Adipose tissue (tissue), 3 donors: ENCODE measurements around the gene TMC7. TPM values are rescaled to one million over a fixed set of nuclear protein-coding genes. Genes with fewer than 3 reads are reported as not detected.
"Not testable (repeated sequence)": the region's sequence is repeated elsewhere in the genome, so short reads cannot be mapped to it uniquely, and the experiment has no call there.

Source experiments
- H3K27ac ChIP-seq: one replicate; pipeline ENCODE4 v1.5.1; 2013; ENCODE audit warnings: low read depth, low read length
- WGBS, 3 donors: extraction: QIAGEN DNeasy Blood & Tissue Kit; methylation state at CpG; one replicate each; pipeline ENCODE4 v1.1.7; 2013; 5-methylcytosine and 5-hydroxymethylcytosine counted together
- polyA plus RNA-seq, 3 donors: library from polyadenylated mRNA; stranded (reverse); fragments of 200-250 nt; gene quantifications; one replicate each; pipeline ENCODE4 v1.2.3, GENCODE V29; 2013
- donor health status: healthy with polysubstance abuse.
- donor health status: Bipolar disorder and iron deficiency.
- donor health status: healthy.

The TMC7 gene
- polyA plus RNA-seq, 3 donors, result 0.30 to 2.0 (median 1.3) TPM

DNA sequence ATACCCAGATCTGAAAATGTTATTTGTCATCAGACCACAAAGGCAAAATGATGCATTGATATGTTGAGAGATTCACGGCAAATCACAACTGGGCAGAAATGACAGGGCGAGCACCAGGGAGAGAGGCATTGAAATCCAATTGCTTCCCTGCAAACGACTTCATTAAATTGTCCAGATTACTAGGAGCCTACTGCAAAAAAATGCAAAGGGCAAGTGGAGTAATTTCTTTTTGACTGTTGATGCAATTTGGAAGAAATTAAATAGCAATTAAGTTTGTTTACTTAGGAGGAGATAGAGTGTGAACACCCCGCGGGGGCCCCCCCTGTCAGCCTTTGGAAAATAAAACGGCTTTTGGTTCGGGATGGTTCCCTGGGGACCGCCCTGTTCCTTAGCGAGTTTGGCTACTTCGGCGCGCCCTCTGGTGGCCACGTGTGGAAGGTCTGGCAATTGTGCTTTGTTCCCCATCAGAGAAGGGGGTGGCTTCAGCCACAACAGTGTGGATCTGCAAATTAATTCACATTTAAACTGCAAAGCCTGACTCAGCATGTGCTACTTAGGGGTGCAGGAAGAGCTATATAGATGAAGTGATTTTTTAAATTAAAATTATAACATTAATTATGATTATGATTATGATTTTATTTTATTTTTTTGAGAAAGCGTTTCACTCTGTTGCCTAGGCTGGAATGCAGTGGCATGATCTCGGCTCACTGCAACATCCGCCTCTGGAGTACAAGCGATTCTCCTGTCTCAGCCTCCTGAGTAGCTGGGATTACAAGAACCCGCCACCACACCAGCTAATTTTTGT lies 14.5 kb upstream of the TMC7 start:
- 19 to 25% (median 25%) methylated on average over 18 of the region's 18 CpGs for WGBS, 3 donors
- H3K27ac ChIP-seq, result no peak overlapping the region

DNA sequence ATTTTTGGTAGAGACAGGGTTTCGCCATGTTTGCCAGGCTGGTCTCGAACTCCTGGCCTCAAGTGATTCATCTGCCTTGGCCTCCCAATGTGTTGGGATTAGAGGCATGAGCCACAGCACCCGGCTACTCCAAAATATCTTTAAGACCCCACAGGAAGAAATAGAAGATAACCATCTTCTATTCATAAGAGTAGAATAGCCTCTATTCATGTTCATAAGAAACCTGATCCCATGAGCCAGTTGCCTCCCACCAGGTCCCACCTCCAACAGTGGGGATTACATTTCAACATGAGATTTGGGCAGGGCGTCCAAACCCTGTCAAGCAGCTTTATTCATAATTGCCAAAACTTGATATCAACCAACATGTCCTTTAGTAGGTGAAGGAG lies 13.9 kb upstream of the TMC7 start:
- WGBS, 3 donors, result 70 to 71% (median 70%) methylated on average over 4 of the region's 4 CpGs

DNA sequence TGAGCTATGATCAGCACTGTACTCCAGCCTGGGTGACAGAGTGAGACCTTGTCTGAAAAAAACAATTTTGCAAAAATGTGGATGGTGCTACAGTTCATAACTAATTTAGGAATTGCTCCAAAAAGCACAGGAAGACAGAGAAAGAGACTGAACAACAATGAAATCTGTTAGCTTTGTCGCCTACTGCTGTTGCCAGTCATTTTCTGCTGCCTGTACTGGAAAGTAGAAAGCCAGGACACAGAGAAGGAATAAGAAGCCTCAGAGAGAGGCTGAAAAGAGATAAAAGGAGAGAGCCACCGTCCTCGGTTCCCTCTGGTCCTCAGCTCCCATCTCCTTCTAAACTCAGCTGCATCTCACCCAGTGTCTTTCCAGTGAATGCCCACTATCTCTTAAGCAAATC lies 8.6 kb upstream of the TMC7 start:
- 44 to 57% (median 49%) methylated on average over 3 of the region's 3 CpGs for WGBS, 3 donors
- H3K27ac ChIP-seq, result no peak overlapping the region

More for the DNA sequence above, 13.9 kb upstream of the TMC7 start:
- H3K27ac ChIP-seq, result no peak overlapping the region

DNA sequence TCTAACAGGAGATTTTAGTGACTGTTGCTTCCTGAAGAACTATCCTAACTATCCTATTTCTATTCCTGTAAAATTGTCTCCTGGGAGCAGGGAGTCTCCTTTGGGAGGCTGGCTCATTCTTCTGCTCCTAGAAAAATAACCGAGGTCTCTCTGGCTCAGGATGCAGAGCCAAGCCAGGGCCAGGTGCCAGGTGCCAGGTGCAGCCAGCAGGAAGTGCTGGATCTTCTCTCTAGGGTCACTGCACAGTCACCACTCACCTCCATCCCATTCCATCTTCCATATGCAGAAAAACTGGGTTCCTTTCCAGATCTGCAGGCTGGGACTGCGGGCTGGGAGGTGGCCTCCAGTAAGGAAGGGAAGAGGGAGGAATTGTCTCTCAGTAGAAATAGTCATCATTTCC lies 3.8 kb upstream of the TMC7 start:
- no peak overlapping the region for H3K27ac ChIP-seq
- WGBS, 3 donors, result 39 to 47% (median 40%) methylated on average over 2 of the region's 2 CpGs

DNA sequence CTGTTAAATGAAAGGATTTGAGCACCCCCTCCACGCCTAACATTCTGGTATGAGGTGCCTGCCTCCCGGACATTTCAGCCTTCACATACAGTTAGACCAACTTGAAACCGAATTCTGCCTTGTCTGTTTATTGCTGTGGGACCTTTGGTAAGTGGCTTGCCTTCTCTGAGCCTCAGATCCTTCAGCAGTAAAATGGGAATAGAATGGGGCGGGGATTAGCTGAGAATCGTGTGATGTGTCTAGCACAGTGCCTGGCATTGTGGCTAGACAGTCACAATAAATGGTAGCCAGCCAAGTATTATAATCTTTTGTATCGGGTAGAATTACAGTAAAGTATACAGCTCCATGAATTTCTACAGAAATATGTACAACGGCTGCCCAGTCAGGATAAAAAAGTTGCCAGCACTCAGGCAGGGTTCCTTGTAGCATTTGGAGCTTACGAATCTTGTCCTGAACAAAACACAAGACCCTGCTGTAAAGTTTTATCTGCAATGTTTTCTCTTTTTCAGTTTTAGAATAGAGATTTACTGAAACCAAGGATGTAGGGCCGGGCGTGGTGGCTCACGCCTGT lies 786 bp downstream of the TMC7 start:
- 72 to 73% (median 72%) methylated on average over 11 of the region's 11 CpGs for WGBS, 3 donors
- H3K27ac ChIP-seq, result no peak overlapping the region

DNA sequence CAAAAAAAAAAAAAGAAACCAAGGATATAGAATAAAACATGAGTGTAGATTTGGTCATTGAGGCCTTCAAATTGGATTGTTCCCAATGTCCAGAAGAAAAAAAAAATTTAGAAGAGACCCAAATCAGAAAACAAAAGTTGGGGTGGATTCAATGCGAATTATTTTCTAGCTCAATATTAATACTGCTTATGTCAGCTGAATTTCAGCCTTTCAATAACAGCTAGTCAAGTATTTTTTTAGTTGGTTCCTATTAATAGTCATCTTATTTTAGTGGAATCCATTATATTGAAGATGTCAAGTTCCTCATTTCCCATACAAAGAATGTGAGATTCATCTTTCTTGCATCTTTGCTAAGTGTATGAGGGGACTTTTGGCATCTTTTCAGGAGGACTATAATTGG lies 1.5 kb downstream of the TMC7 start:
- 89 to 100% (median 100%) methylated on average over 1 of the region's 1 CpG for WGBS, 3 donors
- H3K27ac ChIP-seq, result not testable (repeated sequence)

DNA sequence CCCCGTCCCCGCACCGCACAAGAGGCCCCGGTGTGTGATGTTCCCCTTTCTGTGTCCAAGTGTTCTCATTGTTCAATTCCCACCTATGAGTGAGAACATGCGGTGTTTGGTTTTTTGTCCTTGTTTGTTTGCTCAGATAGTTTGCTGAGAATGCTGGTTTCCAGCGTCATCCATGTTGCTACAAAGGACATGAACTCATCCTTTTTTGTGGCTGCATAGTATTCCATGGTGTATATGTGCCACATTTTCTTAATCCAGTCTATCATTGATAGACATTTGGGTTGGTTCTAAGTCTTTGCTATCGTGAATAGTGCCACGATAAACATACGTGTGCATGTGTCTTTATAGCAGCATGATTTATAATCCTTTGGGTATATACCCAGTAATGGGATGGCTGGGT lies 8.0 kb downstream of the TMC7 start:
- not testable (repeated sequence) for H3K27ac ChIP-seq
- 93 to 98% (median 94%) methylated on average over 9 of the region's 9 CpGs for WGBS, 3 donors

DNA sequence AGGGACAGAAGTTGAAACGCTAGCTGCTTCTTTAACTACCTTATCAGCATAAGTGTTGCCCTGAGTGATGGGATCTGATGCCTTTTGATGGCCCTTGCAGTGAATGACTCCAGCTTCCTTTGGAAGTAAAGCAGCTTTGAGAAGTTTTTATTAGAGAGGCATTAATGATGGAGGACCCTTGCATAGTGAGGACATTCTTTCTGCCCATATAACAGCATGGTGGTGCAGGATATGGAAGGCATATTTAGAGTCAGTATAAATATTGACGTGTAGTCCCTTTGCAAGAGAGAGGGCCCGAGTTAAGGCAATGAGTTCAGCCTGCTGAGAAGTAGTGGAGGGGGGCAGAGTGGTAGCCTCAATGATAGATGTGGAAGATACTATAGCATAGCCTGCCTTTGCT lies 9.8 kb downstream of the TMC7 start:
- 85 to 93% (median 88%) methylated on average over 3 of the region's 3 CpGs for WGBS, 3 donors
- not testable (repeated sequence) for H3K27ac ChIP-seq

DNA sequence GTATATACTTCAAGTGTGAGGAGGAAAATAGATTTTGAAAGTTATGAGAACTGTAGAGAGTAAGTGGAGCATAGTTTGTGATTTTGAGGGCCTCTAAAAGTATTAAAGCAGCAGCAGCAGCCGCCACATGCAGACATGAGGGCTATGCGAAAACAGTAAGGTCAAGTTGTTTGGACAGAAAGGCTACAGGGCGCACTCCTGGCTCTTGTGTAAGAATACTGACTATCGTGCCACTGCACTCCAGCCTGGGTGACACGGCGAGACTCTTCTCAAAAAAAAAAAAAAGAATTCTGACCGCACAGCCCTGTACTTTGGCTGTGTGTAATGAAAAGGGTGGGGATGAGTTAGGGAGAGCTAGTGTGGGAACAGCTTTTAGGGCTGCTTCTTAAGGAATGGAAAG lies 10.4 kb downstream of the TMC7 start:
- 78 to 86% (median 85%) methylated on average over 7 of the region's 7 CpGs for WGBS, 3 donors
- H3K27ac ChIP-seq, result not testable (repeated sequence)

DNA sequence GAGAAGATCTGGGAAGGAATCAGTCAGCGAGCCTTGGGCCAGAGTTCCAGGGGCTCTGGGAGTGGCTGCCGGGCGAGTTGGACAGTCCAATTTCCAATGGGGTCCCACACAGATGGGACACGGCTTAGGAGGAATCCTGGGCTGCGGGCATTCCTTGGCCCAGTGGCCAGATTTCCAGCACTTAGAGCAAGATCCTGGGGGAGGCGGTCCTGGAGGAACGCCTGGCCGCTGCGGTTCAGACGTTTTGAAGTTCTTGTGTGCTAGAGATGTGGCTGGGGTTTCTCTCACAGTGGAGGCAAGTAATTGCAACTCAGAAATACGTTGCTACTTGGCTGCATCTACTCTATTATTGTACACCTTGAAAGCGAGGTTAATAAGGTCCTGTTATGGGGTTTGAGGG lies 11.7 kb downstream of the TMC7 start:
- WGBS, 3 donors, result 73 to 86% (median 75%) methylated on average over 12 of the region's 12 CpGs

DNA sequence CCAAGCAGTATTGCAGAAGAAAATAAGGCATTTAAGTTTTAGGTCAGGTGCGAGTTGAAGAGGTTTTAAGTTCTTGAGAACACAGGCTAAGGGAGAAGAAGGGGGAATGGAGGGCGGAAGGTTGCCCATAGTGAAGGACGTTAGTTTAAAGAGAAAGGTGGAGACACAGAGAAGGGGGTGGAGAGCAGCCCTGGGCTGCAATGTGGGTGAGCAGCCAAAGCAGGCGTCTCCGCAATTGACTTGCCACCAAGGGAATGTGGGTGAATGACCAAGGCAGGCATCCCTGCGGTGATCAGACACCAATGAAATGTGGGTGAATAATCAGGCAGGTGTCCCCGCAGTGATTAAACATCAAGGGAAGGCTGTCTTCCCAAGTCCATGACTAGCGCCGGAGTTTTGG lies 12.8 kb downstream of the TMC7 start:
- 86 to 89% (median 88%) methylated on average over 9 of the region's 9 CpGs for WGBS, 3 donors
- H3K27ac ChIP-seq, result not testable (repeated sequence)

More for the DNA sequence above, 11.7 kb downstream of the TMC7 start:
- H3K27ac ChIP-seq, result not testable (repeated sequence)

DNA sequence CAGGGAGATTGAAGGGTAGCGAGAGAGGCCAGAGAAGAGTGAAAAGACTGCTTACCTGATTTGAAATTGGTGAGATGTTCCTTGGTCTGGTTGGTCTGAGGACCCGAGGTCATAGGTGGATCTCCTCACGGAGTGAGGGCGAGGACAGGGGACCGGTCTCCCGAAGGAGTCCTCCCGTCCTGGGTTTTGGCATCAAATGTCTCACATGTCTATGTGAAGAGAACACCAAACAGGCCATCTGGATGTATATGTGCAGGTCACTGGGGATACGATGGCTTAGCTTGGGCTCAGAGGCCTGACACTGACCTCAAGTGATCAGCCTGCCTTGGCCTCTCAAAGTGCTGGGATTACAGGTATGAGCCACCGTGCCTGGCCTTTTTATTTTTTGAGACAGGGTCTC lies 13.3 kb downstream of the TMC7 start:
- 89 to 94% (median 90%) methylated on average over 9 of the region's 9 CpGs for WGBS, 3 donors
- not testable (repeated sequence) for H3K27ac ChIP-seq

DNA sequence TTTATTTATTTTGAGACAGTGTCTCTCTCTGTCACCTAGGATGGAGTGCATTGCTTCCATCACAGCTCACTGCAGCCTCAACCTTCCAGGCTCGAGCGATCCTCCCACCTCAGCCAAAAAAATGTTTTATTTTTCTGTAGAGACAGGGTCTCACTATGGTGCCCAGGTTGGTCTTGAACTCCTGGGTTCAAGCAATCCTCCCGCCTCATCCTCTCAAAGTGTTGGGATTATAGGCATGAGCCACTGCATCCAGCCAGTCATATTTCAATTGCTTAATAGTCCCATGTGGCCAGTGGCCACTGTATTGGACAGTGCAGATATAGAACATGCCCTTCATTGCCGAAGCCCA lies 15.3 kb downstream of the TMC7 start:
- WGBS, 3 donors, result 88 to 93% (median 92%) methylated on average over 4 of the region's 4 CpGs
- no peak overlapping the region for H3K27ac ChIP-seq

DNA sequence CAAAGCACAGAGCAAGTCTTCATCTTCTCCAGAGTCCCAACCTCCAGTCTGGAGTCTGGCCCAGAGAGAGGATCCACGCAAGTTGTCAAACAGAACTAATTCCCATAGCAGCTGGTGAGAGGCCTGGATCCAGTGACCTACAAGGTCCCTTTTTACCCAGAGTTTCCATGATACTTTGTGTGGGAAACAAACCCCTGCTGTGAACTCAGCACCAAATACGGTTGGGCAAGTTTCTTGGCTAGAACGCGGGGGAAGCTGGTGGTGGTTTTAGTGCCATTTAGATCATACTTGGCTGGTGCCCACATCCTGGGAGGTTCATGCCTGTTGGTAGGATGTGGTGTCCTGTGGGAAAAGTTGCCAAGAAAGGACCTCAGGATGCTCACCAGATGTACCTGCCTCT lies 18.1 kb downstream of the TMC7 start:
- WGBS, 3 donors, result 56 to 67% (median 61%) methylated on average over 4 of the region's 4 CpGs
- H3K27ac ChIP-seq, result no peak overlapping the region

DNA sequence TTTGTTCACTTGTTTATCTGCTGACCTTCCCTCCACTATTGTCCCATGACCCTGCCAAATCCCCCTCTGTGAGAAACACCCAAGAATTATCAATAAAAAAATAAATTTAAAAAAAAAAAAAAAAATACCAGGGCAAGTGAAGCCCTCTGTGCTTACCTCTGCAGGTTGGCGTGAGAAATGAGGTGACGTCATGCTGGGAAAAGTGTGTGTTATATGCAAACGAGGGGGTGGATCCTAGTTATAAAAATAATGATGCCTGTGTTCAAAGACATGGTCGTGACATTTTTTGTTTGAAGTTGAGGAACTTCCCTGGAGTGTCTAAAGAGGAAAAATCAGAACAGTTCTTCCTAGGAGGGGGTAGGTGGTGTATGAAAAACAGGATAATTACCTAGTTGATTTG lies 20.2 kb downstream of the TMC7 start:
- no peak overlapping the region for H3K27ac ChIP-seq
- WGBS, 3 donors, result 69 to 77% (median 72%) methylated on average over 4 of the region's 4 CpGs

DNA sequence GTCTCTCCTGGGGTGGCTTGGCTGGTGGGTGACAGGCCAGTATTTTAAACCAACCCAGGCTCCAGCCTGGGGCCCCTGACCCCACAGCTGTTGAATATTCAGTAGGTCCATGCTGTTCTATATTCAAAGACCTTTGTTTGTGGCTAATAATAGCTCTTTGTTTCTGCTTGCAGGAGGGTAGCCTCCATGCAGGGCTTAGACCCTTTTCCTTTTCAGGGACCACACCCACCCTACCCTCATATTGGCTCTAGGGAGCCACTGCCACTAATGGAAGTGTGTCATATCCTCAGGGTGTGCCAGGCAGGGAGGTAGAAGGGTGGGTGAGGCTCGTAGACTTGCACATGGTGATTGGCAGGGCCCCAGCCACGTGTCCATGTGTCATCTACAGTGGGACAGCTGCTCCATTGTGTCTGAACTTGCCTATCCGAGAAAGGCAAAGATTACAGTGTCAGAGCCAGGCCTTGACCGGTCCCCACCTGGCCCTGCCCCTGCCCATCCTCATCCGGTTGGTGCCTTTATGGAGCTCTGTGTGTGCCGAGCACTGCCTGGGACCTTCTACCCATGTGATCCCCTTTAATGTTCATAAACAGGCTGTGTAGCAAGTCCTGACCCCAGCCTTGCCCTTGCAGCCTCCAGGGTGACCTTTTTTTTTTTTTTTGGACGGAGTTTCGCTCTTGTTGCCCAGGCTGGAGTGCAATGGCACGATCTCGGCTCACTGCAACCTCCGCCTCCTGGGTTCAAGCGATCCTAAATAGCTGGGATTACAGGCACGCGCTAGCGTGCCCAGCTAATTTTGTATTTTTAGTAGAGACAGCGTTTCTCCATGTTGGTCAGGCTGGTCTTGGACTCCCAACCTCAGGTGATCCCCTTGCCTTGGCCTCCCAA lies 22.1 kb downstream of the TMC7 start:
- WGBS, 3 donors, result 78 to 87% (median 82%) methylated on average over 16 of the region's 16 CpGs
- no peak overlapping the region for H3K27ac ChIP-seq

DNA sequence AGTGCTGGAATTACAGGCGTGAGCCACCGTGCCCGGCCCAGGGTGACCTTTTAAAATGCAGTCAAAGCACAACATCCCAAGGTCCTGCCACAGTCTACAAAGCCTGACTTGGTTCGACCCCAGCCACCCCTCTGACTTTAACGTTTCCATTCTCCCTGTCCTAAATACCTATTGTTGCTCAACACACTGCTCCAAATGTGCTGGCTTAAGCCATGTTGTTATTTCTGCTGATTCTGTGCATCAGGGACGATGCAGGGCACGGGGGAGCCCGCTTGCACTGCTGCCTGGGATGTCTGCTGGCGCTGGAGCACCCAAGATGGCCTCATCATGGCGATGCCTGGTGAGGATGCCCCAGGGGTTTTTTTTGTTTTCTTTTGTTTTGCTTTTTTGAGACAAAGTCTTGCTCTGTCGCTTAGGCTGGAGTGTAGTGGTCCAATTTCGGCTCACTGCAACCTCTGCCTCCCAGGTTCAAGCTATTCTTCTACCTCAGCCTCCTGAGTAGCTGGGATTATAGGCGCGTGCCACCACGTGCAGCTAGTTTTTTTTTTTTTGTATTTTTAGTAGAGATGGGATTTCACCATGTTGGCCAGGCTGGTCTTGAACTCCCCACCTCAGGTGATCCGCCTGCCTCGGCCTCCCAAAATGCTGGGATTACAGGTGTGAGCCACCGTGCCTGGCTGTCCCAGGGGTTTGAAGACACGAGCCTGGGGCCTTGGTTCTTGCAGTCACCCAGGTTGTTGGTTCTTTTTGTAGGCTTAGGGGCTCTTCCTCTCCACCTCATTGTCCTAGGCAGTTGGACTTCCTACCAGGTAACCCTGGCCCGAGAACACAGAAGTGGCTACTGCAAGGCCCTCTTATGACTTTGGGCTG lies 22.9 kb downstream of the TMC7 start:
- no peak overlapping the region for H3K27ac ChIP-seq
- WGBS, 3 donors, result 88 to 94% (median 93%) methylated on average over 20 of the region's 20 CpGs
